ENCODE measurements around the gene TMEM134.

The TMEM134 gene

DNA sequence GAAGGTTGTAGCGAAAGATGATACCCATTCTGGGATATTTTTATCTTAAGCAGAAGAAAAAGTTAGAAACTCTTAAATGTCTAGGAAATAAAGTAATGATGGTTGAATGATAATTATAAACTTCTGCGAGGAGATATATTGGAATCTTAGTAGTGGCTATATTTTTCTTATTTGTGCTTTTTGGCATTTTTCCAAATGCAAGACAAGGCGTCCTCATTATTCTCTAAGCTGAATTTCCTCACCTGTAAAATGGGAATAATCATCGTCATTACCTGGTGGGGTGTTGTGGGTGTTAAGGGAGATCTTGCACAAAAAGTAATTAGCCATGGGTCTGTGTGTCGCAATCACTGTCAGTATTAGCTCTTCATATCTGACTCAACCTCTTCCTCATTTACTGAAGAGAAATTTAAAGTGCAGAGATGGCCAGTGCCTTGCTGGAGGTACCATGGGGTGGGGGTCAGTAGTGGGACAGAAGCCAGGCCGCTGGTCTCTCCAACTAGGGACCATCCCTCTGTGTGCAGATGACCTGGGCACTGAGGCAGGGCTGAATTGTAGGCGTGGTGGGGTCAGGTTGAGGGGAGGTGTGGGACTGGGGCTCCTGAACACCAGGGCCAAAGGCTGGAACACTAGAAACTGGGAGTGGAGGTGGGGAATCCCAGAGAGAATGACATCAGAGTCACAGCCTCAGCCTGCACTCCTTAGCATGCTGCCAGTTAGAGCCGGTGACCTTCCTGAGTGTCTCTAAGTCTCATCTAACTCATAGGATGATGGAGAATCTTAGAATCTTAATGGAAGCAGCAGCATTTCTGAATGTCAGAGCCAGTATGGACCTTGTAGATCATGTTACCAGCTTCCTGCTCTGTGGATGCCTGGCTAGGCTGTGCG lies 32.0 kb upstream of the TMEM134 start:
- no peak for DNase-seq (ENCODE audit: low spot score)
- in situ Hi-C loops (cut with MboI; ENCODE audit: low pct_unique_long_range_greater_than_20kb, low sequenced_read_pairs, unreplicated experiment): no loop called here
- TF ChIP-seq, protein P1, sequence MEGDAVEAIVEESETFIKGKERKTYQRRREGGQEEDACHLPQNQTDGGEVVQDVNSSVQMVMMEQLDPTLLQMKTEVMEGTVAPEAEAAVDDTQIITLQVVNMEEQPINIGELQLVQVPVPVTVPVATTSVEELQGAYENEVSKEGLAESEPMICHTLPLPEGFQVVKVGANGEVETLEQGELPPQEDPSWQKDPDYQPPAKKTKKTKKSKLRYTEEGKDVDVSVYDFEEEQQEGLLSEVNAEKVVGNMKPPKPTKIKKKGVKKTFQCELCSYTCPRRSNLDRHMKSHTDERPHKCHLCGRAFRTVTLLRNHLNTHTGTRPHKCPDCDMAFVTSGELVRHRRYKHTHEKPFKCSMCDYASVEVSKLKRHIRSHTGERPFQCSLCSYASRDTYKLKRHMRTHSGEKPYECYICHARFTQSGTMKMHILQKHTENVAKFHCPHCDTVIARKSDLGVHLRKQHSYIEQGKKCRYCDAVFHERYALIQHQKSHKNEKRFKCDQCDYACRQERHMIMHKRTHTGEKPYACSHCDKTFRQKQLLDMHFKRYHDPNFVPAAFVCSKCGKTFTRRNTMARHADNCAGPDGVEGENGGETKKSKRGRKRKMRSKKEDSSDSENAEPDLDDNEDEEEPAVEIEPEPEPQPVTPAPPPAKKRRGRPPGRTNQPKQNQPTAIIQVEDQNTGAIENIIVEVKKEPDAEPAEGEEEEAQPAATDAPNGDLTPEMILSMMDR (IDR thresholded peaks at IDR 0.05; ENCODE audit: extremely low read depth, insufficient read depth, missing control alignments): no peak

DNA sequence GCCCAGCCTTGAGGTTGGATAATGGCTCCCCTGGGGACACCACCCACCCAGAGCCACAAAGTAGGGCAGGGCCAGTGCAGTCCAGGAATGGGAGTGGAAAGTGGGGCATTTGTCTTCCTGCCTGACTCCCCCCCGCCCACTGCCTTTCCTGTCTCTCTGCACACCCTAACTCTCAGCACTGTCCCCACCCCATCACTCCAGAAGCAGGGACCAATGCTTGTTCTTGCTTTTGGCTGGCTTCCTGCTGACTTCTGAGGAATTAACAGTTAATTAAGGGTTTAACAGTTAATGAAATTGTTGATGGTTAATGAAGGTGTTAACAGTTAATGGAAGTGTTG lies 31.4 kb upstream of the TMEM134 start:
- in situ Hi-C loops (cut with MboI; ENCODE audit: low pct_unique_long_range_greater_than_20kb, low sequenced_read_pairs, unreplicated experiment): no loop called here
- TF ChIP-seq, protein P1 (IDR thresholded peaks at IDR 0.05; ENCODE audit: extremely low read depth, insufficient read depth, missing control alignments): no peak
- no peak for DNase-seq (ENCODE audit: low spot score)

DNA sequence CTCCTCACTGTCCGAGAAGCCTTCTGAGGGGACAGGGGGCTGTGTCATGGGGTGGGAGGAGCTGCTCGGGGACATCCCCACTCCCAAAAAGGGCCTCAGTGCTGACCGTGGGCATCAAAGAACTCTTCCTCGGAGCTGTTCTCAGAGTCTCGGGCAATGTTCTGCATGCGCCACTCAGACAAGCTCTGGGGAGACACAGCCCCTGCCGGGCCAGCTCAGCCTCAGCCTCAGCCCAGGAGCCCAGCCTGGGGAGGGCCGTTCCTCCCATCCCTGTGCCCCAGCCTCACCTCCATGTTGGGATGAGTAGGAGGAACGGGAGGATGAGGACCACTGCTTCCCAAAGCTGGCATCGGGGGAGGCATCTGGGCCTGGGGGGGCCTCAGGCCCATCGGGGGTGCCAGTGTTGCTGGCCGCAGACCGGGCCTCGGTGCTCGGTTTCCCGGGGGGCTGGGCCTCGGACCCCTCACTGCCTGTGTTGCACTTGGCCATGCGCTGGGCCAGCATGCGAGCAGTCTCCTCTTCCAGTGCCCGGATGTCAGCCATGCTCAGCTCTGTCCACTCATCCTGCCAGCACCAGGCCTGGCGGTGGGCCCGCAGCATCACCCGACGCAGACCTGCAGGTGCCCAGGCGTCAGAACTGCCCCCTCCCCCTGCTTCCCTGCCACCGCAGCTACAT lies 30.9 kb upstream of the TMEM134 start:
- TF ChIP-seq, protein P1 (IDR thresholded peaks at IDR 0.05; ENCODE audit: extremely low read depth, insufficient read depth, missing control alignments): no peak
- in situ Hi-C loops (cut with MboI; ENCODE audit: low pct_unique_long_range_greater_than_20kb, low sequenced_read_pairs, unreplicated experiment): no loop called here
- no peak for DNase-seq (ENCODE audit: low spot score)

DNA sequence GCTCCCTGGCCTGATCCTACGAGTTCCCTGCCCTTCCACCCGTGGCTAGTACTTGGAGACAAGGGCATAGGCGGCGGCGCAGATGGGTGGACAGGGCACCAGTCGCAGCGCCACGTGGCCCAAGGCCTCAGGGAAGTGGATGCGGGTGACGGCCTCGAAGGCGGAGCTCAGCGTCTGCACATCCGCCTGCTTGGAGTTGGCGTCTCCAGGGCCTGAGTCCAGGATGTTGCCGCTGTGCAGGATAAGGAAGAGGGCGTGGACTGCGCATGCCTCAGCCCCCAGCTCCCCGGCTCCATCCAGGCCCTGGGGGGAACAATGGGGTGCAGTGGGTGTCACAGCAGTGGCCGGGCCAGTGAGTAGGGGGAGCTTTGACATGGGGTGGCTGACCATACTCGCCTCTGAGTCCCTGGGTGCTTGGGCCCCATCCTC lies 29.5 kb upstream of the TMEM134 start:
- TF ChIP-seq, protein P1 (IDR thresholded peaks at IDR 0.05; ENCODE audit: extremely low read depth, insufficient read depth, missing control alignments): no peak
- in situ Hi-C loops (cut with MboI; ENCODE audit: low pct_unique_long_range_greater_than_20kb, low sequenced_read_pairs, unreplicated experiment): no loop called here
- no peak for DNase-seq (ENCODE audit: low spot score)

DNA sequence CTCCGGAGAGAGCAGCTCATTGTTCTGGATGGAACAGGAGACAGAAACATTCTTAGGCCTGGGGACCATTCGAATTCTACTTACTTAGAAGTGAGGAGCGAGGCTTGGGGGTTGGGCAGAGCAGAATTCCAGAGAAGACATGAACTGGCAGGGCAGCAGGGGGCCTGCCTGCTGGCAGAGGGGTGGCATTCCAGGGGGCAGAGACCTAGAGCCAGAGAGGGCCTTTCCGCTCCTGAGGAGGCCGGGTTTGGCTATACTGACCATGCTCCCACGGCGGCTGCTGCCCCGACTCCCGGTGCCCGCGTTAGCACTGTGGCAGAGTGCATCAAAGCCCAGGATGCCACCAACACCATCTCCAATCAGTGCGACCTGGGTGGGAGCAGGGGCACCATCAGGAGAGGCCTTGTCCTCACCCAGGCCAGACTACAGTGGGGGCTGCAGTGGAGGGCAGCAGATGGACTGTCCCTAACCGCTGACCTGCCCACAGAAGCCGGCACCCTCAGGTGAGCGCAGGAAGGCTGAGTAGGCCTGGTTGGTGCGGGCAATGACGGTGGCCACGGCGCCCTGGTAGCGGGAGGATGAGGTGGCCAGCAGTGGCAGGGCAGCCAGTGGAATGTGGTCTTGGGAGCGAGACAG lies 28.7 kb upstream of the TMEM134 start:
- TF ChIP-seq, protein P1 (IDR thresholded peaks at IDR 0.05; ENCODE audit: extremely low read depth, insufficient read depth, missing control alignments): no peak
- DNase-seq (ENCODE audit: low spot score): no peak
- in situ Hi-C loops (cut with MboI; ENCODE audit: low pct_unique_long_range_greater_than_20kb, low sequenced_read_pairs, unreplicated experiment): no loop called here

DNA sequence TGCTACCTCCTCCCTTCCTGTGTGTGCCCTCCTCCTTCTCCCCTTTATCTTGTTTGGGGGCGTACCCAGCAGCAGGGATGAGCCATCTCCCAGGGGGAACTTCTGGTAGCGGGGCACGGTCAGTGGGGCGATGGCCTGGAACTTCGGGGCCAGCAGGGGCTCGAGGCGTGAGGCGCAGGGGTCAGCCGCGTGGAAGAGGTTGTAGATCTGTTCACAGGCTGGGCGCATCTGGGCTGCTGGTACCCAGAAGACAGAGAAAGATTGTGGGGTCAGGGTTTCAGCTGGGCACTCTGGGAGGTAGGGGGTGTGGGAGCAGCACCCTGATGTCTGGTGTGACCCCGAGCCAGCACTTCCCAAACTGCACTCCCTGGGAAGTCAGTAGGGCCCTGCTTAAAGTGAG lies 27.1 kb upstream of the TMEM134 start:
- in situ Hi-C loops (cut with MboI; ENCODE audit: low pct_unique_long_range_greater_than_20kb, low sequenced_read_pairs, unreplicated experiment): no loop called here
- TF ChIP-seq, protein P1 (IDR thresholded peaks at IDR 0.05; ENCODE audit: extremely low read depth, insufficient read depth, missing control alignments): no peak
- DNase-seq (ENCODE audit: low spot score): no peak
